GM23338 (cell line): Measurements from ENCODE around the gene ATP6V1F. TPM values are rescaled to one million over a fixed set of nuclear protein-coding genes. Genes with fewer than 3 reads are reported as not detected.

Source experiments
- ATAC-seq: fragments of 200-7000 bp; cut with Tn5 transposase; 3 replicates; pipeline ENCODE4 v1.9.1; 2020
- DNase-seq: peaks from one replicate; pipeline ENCODE4 v3.0.0-alpha.2; 2015; ENCODE audit warnings: low spot score
- H2AFZ ChIP-seq: fragments of 200-600 bp; sonication (generic); 2 replicates; pipeline ENCODE4 v1.8.0; 2016; ENCODE audit warnings: antibody characterized with exemption, mild to moderate bottlenecking, moderate library complexity
- H3F3A ChIP-seq: fragments of 200-600 bp; sonication (generic); replicated peaks from 2 replicates; pipeline ENCODE4 v1.8.0; 2017; ENCODE audit warnings: antibody characterized with exemption, mixed run types, low read depth
- H3K27ac ChIP-seq: fragments of 200-600 bp; sonication (generic); 2 replicates; pipeline ENCODE4 v1.6.1; 2016; ENCODE audit warnings: low read depth
- H3K27me3 ChIP-seq: fragments of 200-600 bp; sonication (generic); 2 replicates; pipeline ENCODE4 v1.8.0; 2016; ENCODE audit warnings: mild to moderate bottlenecking, mixed run types, moderate library complexity; ENCODE audit not compliant: insufficient read depth
- H3K36me3 ChIP-seq: fragments of 200-600 bp; sonication (generic); 2 replicates; pipeline ENCODE4 v1.8.0; 2016; ENCODE audit warnings: mild to moderate bottlenecking; ENCODE audit not compliant: insufficient read depth
- H3K4me1 ChIP-seq: fragments of 200-600 bp; sonication (generic); 2 replicates; pipeline ENCODE4 v1.8.0; 2016; ENCODE audit warnings: mild to moderate bottlenecking, moderate library complexity; ENCODE audit not compliant: insufficient read depth
- H3K4me2 ChIP-seq: fragments of 200-600 bp; sonication (generic); 2 replicates; pipeline ENCODE4 v1.7.1; 2017; ENCODE audit warnings: mixed run types
- H3K4me3 ChIP-seq: fragments of 200-600 bp; sonication (generic); 2 replicates; pipeline ENCODE4 v1.6.1; 2016; ENCODE audit warnings: mixed run types
- H3K79me2 ChIP-seq: fragments of 200-600 bp; sonication (generic); replicated peaks from 2 replicates; pipeline ENCODE4 v1.8.0; 2017; ENCODE audit warnings: mild to moderate bottlenecking; ENCODE audit not compliant: insufficient read depth
- H3K9me2 ChIP-seq: fragments of 200-600 bp; sonication (generic); 2 replicates; pipeline ENCODE4 v1.8.0; 2017; ENCODE audit not compliant: insufficient read depth
- H4K20me1 ChIP-seq: fragments of 200-600 bp; sonication (generic); replicated peaks from 2 replicates; pipeline ENCODE4 v1.8.0; 2017; ENCODE audit warnings: mild to moderate bottlenecking; ENCODE audit not compliant: insufficient read depth
- H3K27ac Mint-ChIP-seq: 2 replicates; pipeline ENCODE4 v1.8.0; 2020; ENCODE audit warnings: inconsistent platforms, mild to moderate bottlenecking, moderate library complexity, mixed read lengths
- H3K27me3 Mint-ChIP-seq: 3 replicates; pipeline ENCODE4 v1.8.0; 2022; ENCODE audit warnings: low read depth, mild to moderate bottlenecking, moderate library complexity, mixed read lengths, inconsistent platforms; ENCODE audit not compliant: insufficient read depth, poor library complexity
- H3K36me3 Mint-ChIP-seq: 3 replicates; pipeline ENCODE4 v1.8.0; 2021; ENCODE audit warnings: low read depth, mild to moderate bottlenecking, inconsistent platforms, moderate library complexity, mixed read lengths
- H3K4me1 Mint-ChIP-seq: 3 replicates; pipeline ENCODE4 v1.8.0; 2020; ENCODE audit warnings: mild to moderate bottlenecking, inconsistent platforms, mixed read lengths
- H3K4me3 Mint-ChIP-seq: 3 replicates; pipeline ENCODE4 v1.8.0; 2021; ENCODE audit warnings: moderate library complexity, mild to moderate bottlenecking, inconsistent platforms, mixed read lengths
- H3K9me3 Mint-ChIP-seq: 3 replicates; pipeline ENCODE4 v1.8.0; 2020; ENCODE audit warnings: moderate library complexity, mild to moderate bottlenecking, inconsistent platforms, mixed read lengths
- POLR2AphosphoS5 ChIP-seq: IDR thresholded peaks from 2 replicates; pipeline ENCODE4 v1.6.1; 2016; ENCODE audit warnings: antibody characterized with exemption, low read depth
- polyA plus RNA-seq: library from polyadenylated mRNA; unstranded; fragments of >200 nt; fragmentation: Nextera tagmentation; extraction: Ambion mirVana; gene quantifications from 2 replicates; pipeline ENCODE4 v1.2.1, GENCODE V29; 2016
- total RNA-seq: library from RNA; depleted of rRNA; stranded (reverse); fragments of >200 nt; shearing (Covaris generic); gene quantifications from 2 replicates; pipeline ENCODE4 v1.2.3, GENCODE V29; 2014
- TF ChIP-seq, protein P1 (sequence below): fragments of 250-450 bp; sonication (Bioruptor Pico); IDR thresholded peaks from 2 replicates; pipeline ENCODE4 v1.5.0; 2020; ENCODE audit warnings: mild to moderate bottlenecking, moderate library complexity
- TF ChIP-seq, protein P2 (sequence below): IDR thresholded peaks from one replicate; pipeline ENCODE4 v1.6.1; 2018; ENCODE audit warnings: antibody characterized with exemption; ENCODE audit not compliant: unreplicated experiment

ATP6V1F gene
- total and polyA plus RNA-seq, 2 experiments from 2014 or later: 66.5 to 271 TPM

DNA sequence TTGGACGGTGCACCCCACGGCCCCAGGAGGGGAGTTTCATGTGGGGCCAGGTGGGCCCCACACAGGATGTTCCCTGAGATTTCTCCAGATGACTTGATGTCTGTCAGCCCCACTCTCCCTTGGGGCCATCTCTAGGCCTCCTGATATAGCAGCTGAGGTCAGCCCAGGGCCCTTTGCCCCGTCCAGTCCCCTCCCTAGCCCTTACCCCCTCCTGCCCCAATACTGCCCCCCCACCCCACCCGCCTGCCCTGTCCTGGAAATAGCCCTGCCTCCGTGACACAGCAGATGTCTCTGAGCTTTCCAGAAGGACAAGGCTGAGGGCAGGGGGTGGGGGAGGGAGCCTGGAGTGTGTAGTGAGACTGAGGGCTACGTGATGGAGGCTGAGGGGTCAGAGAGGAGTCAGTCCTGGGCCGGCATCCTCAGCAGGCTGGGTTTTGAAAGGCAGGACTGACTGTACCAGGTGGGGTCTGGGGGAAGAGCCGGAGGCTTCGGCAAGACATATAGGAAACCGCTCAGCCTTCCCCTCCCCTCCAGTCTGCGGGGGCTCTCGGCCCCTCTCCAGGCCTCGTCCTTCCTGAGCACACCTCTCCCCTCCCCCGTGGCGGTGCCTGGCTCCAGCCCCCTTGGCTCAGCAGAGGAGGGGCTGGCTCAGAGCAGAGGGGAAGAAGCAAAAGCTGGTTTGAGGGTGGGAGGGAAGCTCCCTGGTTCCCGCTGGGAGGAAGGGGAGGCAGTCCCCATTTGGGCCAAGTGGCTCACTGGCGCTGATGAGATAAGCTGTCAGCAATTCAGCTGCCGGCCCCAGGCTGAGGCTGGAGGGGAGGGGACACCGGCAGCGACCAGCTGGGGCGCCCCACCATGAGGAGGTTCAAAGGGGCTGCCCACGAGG is 30.4 kb upstream of the ATP6V1F start:
- H3K27ac Mint-ChIP-seq: no peak overlapping the region
- Histone ChIP-seq H3K4me1 (peaks cover 28% of the 10 kb centered on the region), H3K36me3 (no peaks in the 10 kb centered on the region), H3K4me2 (peak overlapping the region; percentile 96), H4K20me1 (no peaks in the 10 kb centered on the region), H3K27ac (no peak overlapping the region), H2AFZ (peak overlapping the region; percentile 98), H3K4me3 (peak overlapping the region; percentile 76), H3K79me2 (no peaks in the 10 kb centered on the region), H3F3A (peaks cover 6% of the 10 kb centered on the region), H3K27me3 (peaks cover 42% of the 10 kb centered on the region), H3K9me2 (no peaks in the 10 kb centered on the region)
- H3K27me3 Mint-ChIP-seq: peaks cover 52% of the 10 kb centered on the region
- H3K4me3 Mint-ChIP-seq: peak overlapping the region; percentile 74
- no peaks in the 10 kb centered on the region for H3K36me3 Mint-ChIP-seq
- DNase-seq (peak; percentile 79), ATAC-seq (peak; percentile 29)
- TF ChIP-seq, protein P1, sequence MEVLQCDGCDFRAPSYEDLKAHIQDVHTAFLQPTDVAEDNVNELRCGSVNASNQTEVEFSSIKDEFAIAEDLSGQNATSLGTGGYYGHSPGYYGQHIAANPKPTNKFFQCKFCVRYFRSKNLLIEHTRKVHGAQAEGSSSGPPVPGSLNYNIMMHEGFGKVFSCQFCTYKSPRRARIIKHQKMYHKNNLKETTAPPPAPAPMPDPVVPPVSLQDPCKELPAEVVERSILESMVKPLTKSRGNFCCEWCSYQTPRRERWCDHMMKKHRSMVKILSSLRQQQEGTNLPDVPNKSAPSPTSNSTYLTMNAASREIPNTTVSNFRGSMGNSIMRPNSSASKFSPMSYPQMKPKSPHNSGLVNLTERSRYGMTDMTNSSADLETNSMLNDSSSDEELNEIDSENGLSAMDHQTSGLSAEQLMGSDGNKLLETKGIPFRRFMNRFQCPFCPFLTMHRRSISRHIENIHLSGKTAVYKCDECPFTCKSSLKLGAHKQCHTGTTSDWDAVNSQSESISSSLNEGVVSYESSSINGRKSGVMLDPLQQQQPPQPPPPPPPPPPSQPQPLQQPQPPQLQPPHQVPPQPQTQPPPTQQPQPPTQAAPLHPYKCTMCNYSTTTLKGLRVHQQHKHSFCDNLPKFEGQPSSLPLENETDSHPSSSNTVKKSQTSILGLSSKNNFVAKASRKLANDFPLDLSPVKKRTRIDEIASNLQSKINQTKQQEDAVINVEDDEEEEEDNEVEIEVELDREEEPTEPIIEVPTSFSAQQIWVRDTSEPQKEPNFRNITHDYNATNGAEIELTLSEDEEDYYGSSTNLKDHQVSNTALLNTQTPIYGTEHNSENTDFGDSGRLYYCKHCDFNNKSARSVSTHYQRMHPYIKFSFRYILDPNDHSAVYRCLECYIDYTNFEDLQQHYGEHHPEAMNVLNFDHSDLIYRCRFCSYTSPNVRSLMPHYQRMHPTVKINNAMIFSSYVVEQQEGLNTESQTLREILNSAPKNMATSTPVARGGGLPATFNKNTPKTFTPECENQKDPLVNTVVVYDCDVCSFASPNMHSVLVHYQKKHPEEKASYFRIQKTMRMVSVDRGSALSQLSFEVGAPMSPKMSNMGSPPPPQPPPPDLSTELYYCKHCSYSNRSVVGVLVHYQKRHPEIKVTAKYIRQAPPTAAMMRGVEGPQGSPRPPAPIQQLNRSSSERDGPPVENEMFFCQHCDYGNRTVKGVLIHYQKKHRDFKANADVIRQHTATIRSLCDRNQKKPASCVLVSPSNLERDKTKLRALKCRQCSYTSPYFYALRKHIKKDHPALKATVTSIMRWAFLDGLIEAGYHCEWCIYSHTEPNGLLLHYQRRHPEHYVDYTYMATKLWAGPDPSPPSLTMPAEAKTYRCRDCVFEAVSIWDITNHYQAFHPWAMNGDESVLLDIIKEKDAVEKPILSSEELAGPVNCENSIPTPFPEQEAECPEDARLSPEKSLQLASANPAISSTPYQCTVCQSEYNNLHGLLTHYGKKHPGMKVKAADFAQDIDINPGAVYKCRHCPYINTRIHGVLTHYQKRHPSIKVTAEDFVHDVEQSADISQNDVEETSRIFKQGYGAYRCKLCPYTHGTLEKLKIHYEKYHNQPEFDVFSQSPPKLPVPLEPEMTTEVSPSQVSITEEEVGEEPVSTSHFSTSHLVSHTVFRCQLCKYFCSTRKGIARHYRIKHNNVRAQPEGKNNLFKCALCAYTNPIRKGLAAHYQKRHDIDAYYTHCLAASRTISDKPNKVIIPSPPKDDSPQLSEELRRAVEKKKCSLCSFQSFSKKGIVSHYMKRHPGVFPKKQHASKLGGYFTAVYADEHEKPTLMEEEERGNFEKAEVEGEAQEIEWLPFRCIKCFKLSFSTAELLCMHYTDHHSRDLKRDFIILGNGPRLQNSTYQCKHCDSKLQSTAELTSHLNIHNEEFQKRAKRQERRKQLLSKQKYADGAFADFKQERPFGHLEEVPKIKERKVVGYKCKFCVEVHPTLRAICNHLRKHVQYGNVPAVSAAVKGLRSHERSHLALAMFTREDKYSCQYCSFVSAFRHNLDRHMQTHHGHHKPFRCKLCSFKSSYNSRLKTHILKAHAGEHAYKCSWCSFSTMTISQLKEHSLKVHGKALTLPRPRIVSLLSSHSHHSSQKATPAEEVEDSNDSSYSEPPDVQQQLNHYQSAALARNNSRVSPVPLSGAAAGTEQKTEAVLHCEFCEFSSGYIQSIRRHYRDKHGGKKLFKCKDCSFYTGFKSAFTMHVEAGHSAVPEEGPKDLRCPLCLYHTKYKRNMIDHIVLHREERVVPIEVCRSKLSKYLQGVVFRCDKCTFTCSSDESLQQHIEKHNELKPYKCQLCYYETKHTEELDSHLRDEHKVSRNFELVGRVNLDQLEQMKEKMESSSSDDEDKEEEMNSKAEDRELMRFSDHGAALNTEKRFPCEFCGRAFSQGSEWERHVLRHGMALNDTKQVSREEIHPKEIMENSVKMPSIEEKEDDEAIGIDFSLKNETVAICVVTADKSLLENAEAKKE: no peak
- no peak for TF ChIP-seq POLR2AphosphoS5
- TF ChIP-seq, protein P2, sequence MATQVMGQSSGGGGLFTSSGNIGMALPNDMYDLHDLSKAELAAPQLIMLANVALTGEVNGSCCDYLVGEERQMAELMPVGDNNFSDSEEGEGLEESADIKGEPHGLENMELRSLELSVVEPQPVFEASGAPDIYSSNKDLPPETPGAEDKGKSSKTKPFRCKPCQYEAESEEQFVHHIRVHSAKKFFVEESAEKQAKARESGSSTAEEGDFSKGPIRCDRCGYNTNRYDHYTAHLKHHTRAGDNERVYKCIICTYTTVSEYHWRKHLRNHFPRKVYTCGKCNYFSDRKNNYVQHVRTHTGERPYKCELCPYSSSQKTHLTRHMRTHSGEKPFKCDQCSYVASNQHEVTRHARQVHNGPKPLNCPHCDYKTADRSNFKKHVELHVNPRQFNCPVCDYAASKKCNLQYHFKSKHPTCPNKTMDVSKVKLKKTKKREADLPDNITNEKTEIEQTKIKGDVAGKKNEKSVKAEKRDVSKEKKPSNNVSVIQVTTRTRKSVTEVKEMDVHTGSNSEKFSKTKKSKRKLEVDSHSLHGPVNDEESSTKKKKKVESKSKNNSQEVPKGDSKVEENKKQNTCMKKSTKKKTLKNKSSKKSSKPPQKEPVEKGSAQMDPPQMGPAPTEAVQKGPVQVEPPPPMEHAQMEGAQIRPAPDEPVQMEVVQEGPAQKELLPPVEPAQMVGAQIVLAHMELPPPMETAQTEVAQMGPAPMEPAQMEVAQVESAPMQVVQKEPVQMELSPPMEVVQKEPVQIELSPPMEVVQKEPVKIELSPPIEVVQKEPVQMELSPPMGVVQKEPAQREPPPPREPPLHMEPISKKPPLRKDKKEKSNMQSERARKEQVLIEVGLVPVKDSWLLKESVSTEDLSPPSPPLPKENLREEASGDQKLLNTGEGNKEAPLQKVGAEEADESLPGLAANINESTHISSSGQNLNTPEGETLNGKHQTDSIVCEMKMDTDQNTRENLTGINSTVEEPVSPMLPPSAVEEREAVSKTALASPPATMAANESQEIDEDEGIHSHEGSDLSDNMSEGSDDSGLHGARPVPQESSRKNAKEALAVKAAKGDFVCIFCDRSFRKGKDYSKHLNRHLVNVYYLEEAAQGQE: no peak
- H3K4me1 Mint-ChIP-seq: peaks cover 34% of the 10 kb centered on the region
- H3K9me3 Mint-ChIP-seq: no peaks in the 10 kb centered on the region
